T-cell (primary cell): ENCODE data around the gene SPOPL. TPM values are rescaled to one million over a fixed set of nuclear protein-coding genes. Genes with fewer than 3 reads are reported as not detected.

ENCODE experiments used
- ATAC-seq, 4 experiments: fragments of 200-7000 bp in 3 of 4; fragments of 150-1000 bp in 1 of 4; cut with Tn5 transposase; replicated peaks in 1 of 4; 1 replicate in 3 of 4; 2 replicates in 1 of 4; pipeline ENCODE4 v1.10.0; 2021; ENCODE audit warnings: moderate library complexity in 3 of 4, mild to moderate bottlenecking in 2 of 4, moderate number of reproducible peaks in 1 of 4
- CTCF ChIA-PET, 2 donors: fragments of 300-600 bp; sonication (Branson Sonifier 250); formaldehyde crosslinking; loops; one replicate each; lab custom pipeline; 2022; ENCODE audit warnings: antibody characterized with exemption in 2 of 2; lab: Charles Lee
- POLR2A ChIA-PET, 2 donors: fragments of 300-600 bp; sonication (Branson Sonifier 250); formaldehyde crosslinking; loops; one replicate each; lab custom pipeline; 2022; ENCODE audit warnings: antibody characterized with exemption in 2 of 2; lab: Charles Lee
- DNase-seq, 35 experiments: peaks; one replicate each; pipeline versions ENCODE4 v3.0.0 to v3.0.0-alpha.2; 2013 to 2023
- H3K27ac ChIP-seq: one replicate; pipeline ENCODE4 v1.5.1; 2013; ENCODE audit warnings: low read length
- H3K27me3 ChIP-seq, 2 experiments: replicated peaks in 1 of 2; 1 replicate in 1 of 2; 2 replicates in 1 of 2; pipeline versions ENCODE4 v1.6.1 to v1.7.0; 2013; ENCODE audit warnings: low read length in 1 of 2, mixed read lengths in 1 of 2; ENCODE audit not compliant: control insufficient read depth in 2 of 2, insufficient read depth in 2 of 2; ENCODE audit errors: extremely low read depth in 1 of 2
- H3K36me3 ChIP-seq, 2 donors: 1 replicate in 1 of 2; 2 replicates in 1 of 2; pipeline versions ENCODE4 v1.6.1 to v1.7.0; 2013; ENCODE audit warnings: low read length in 1 of 2; ENCODE audit not compliant: control insufficient read depth in 2 of 2, insufficient read depth in 1 of 2; ENCODE audit errors: extremely low read depth in 1 of 2
- H3K4me1 ChIP-seq, 2 experiments: 1 replicate in 1 of 2; 2 replicates in 1 of 2; pipeline versions ENCODE4 v1.6.1 to v1.7.0; 2013; ENCODE audit warnings: low read length in 2 of 2, mixed read lengths in 1 of 2; ENCODE audit not compliant: insufficient read depth in 2 of 2, control insufficient read depth in 1 of 2; ENCODE audit errors: extremely low read depth in 1 of 2
- H3K4me3 ChIP-seq, 2 donors: 1 replicate in 1 of 2; 2 replicates in 1 of 2; pipeline versions ENCODE4 v1.5.1 to v1.7.0; 2013; ENCODE audit warnings: mild to moderate bottlenecking in 2 of 2, low read length in 1 of 2, moderate library complexity in 1 of 2; ENCODE audit not compliant: control insufficient read depth in 1 of 2; ENCODE audit errors: extremely low read depth in 1 of 2
- H3K9me3 ChIP-seq: 2 replicates; pipeline ENCODE4 v1.7.0; 2013
- H3K27ac Mint-ChIP-seq, 2 donors: one replicate each; pipeline ENCODE4 v1.8.0; 2020 to 2021; ENCODE audit warnings: mild to moderate bottlenecking in 2 of 2, mixed read lengths in 2 of 2
- H3K27me3 Mint-ChIP-seq, 2 donors: one replicate each; pipeline ENCODE4 v1.8.0; 2021 to 2022; ENCODE audit warnings: mixed read lengths in 2 of 2
- H3K36me3 Mint-ChIP-seq: one replicate; pipeline ENCODE4 v1.8.0; 2021; ENCODE audit warnings: mixed read lengths
- H3K4me1 Mint-ChIP-seq, 3 donors: one replicate each; pipeline ENCODE4 v1.8.0; 2020 to 2022; ENCODE audit warnings: mixed read lengths in 3 of 3, mild to moderate bottlenecking in 1 of 3
- H3K4me3 Mint-ChIP-seq, 3 donors: one replicate each; pipeline ENCODE4 v1.8.0; 2020 to 2022; ENCODE audit warnings: mild to moderate bottlenecking in 3 of 3, mixed read lengths in 3 of 3, moderate library complexity in 3 of 3
- H3K9me3 Mint-ChIP-seq, 3 donors: one replicate each; pipeline ENCODE4 v1.8.0; 2020 to 2022; ENCODE audit warnings: mixed read lengths in 3 of 3
- WGBS: methylation state at CpG from one replicate; pipeline ENCODE4 v1.1.5; 2013; ENCODE audit warnings: missing lambda C conversion rate; ENCODE audit not compliant: insufficient coverage; 5-methylcytosine and 5-hydroxymethylcytosine counted together
- total RNA-seq, 35 experiments: library from RNA in 6 of 35; stranded (reverse) in 6 of 35; fragments of 120-200 nt in 1 of 35; gene quantifications; one replicate each; pipeline versions ENCODE4 v1.2.1 to v1.2.4 and lab custom pipeline; 2013 to 2026

The SPOPL gene
- total RNA-seq, 5 donors from 2014 or later (not counting 1 experiment from before 2014, with no cell fraction given): 10.4 to 22.0 (median 11.8) TPM

DNA sequence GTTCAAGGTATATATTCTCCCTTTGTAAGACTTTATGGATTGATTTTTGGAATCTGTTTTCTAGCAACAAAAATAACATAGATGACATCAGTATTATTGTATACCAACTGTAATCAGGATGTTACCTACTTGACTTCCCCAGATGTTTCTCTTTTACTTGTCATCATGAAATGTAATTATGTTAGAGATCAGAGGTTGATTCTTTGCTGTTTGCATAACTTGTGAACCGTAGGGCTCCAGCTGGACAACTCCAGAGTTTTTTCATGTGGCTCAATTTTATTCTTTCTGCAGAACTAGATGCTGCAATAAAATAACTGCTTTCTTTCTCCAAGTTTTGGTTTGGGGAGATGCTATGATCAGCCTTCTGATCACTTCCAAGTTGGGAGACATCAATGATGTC is 58.1 kb downstream of the SPOPL start:
- no peak overlapping the region for H3K27ac Mint-ChIP-seq
- no CpG with 5 or more reads among the region's 1 CpG for WGBS
- H3K4me1 ChIP-seq: no peaks in the 10 kb centered on the region
- DNase-seq (no peak), ATAC-seq (no peak)
- CTCF ChIA-PET: no interaction called here
- H3K4me3 Mint-ChIP-seq: no peak overlapping the region
- H3K27me3 Mint-ChIP-seq: no peaks in the 10 kb centered on the region
- no peaks in the 10 kb centered on the region for H3K9me3 ChIP-seq
- no peaks in the 10 kb centered on the region for H3K27me3 ChIP-seq
- H3K9me3 Mint-ChIP-seq: no peaks in the 10 kb centered on the region
- no peak overlapping the region for H3K27ac ChIP-seq
- H3K36me3 ChIP-seq: peaks cover 0 to 22% of the 10 kb centered on the region in 2 donors
- H3K4me3 ChIP-seq: no peak overlapping the region
- POLR2A ChIA-PET: no interaction called here
- H3K4me1 Mint-ChIP-seq: no peaks in the 10 kb centered on the region
- H3K36me3 Mint-ChIP-seq: peaks cover 50% of the 10 kb centered on the region

DNA sequence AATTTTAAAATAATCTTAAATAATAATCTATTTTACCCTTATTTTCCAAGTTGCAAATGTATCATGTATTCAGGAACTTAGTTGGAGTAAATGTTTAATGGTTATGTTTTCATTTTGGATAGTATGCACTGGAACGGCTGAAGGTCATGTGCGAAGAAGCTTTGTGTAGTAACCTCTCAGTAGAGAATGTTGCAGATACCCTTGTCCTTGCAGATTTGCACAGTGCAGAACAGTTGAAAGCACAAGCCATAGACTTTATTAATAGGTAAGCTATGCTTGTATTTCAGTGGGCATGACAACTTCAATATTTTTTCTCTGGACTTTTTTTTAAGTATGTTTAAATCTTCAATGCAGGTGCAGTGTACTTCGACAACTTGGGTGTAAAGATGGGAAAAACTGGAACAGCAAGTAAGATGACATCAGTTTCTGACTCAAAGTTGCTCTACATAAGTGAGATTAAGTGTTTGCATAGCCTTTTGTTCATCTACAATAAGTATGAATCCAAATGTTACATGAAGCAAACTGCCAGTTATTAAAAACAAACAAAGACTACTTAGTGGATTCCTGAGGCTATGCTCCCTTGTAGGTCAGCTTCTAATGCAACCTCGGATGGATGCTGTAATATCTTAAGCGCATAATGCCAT is 63.1 kb downstream of the SPOPL start:
- peaks cover 0 to 24% of the 10 kb centered on the region in 2 donors for H3K36me3 ChIP-seq
- POLR2A ChIA-PET: no interaction called here
- DNase-seq (no peak), ATAC-seq (no peak)
- H3K27ac ChIP-seq: no peak overlapping the region
- CTCF ChIA-PET: no interaction called here
- H3K36me3 Mint-ChIP-seq: peaks cover 52% of the 10 kb centered on the region
- H3K4me1 ChIP-seq: no peaks in the 10 kb centered on the region
- no peaks in the 10 kb centered on the region for H3K4me1 Mint-ChIP-seq
- H3K9me3 Mint-ChIP-seq: no peaks in the 10 kb centered on the region
- H3K27me3 ChIP-seq: no peaks in the 10 kb centered on the region
- no peak overlapping the region for H3K4me3 Mint-ChIP-seq
- no peak overlapping the region for H3K27ac Mint-ChIP-seq
- H3K9me3 ChIP-seq: no peaks in the 10 kb centered on the region
- 100% methylated on average over 2 of the region's 5 CpGs for WGBS
- no peak overlapping the region for H3K4me3 ChIP-seq
- H3K27me3 Mint-ChIP-seq: no peaks in the 10 kb centered on the region

- CTCF ChIA-PET: no interaction called here
Observed at GRCh38 chr2:138565230-138565598, 63.6 kb downstream of the SPOPL start.

DNA sequence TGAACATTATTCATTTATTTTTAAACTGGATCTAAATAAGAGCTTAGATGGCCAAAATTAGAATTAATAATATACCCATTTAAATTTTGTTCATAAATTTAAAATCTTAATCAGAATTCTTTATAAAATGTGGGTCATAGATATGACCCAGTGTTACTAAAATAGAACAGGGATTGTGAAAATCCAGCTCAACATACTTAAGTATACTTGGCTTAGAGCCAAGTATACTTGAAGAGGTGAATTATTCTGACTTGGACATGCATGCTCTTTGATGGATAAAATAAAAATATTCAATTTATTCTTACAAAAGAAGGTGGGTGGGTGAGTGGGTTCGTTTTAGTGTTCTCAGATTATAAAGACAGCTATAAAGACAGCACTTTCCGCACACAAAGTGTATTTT is 70.7 kb downstream of the SPOPL start:
- Histone ChIP-seq H3K27ac (no peak overlapping the region), H3K36me3 (peaks cover 0 to 18% of the 10 kb centered on the region in 2 donors), H3K27me3 (no peaks in the 10 kb centered on the region), H3K4me3 (no peak overlapping the region), H3K9me3 (no peaks in the 10 kb centered on the region), H3K4me1 (no peaks in the 10 kb centered on the region)
- CTCF ChIA-PET: no interaction called here
- Mint-ChIP-seq H3K27ac (no peak overlapping the region), H3K9me3 (peaks cover 4 to 10% (median 7%) of the 10 kb centered on the region in 3 donors), H3K36me3 (peaks cover 67% of the 10 kb centered on the region), H3K4me3 (no peak overlapping the region), H3K4me1 (no peaks in the 10 kb centered on the region), H3K27me3 (no peaks in the 10 kb centered on the region)
- ATAC-seq (no peak), DNase-seq (no peak)
- POLR2A ChIA-PET: no interaction called here
- no CpG with 5 or more reads among the region's 2 CpGs for WGBS

More at GRCh38 chr2:138565230-138565598, 63.6 kb downstream of the SPOPL start:
- Histone ChIP-seq H3K4me3 (no peak overlapping the region), H3K36me3 (peaks cover 0 to 23% of the 10 kb centered on the region in 2 donors), H3K27ac (no peak overlapping the region), H3K27me3 (no peaks in the 10 kb centered on the region), H3K4me1 (no peaks in the 10 kb centered on the region), H3K9me3 (no peaks in the 10 kb centered on the region)
- no peak for ATAC-seq
- H3K4me1 Mint-ChIP-seq: no peaks in the 10 kb centered on the region
- no peaks in the 10 kb centered on the region for H3K27me3 Mint-ChIP-seq
- no peak overlapping the region for H3K27ac Mint-ChIP-seq
- no peaks in the 10 kb centered on the region for H3K9me3 Mint-ChIP-seq
- H3K4me3 Mint-ChIP-seq: no peak overlapping the region
- peaks cover 53% of the 10 kb centered on the region for H3K36me3 Mint-ChIP-seq
- DNase-seq: no peak
- POLR2A ChIA-PET: no interaction called here

DNA sequence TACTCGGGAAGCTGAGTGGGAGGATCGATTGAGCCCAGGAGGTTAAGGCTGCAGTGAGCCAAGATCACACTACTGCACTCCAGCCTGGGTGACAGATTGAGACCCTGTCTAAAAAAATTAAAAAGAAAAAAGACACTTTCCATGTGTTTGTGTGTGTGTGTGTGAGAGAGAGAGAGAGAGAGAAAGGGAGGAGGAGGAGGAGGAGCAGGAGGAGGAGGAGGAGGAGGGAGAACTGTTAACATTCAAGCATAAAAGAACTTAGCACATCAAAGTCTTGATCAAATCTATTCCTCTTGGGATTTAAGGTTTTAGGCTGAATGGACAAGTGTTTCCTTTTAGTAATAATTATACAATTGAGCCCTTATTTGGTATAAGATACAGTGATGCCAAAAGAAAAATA is 75.5 kb downstream of the SPOPL start:
- Mint-ChIP-seq H3K4me3 (no peak overlapping the region), H3K27me3 (no peaks in the 10 kb centered on the region), H3K9me3 (peaks cover 14 to 27% (median 14%) of the 10 kb centered on the region in 3 donors), H3K27ac (no peak overlapping the region), H3K36me3 (peaks cover 76% of the 10 kb centered on the region), H3K4me1 (no peaks in the 10 kb centered on the region)
- ChIA-PET POLR2A (no interaction called here), CTCF (no interaction called here)
- DNase-seq: no peak
- H3K27ac ChIP-seq: no peak overlapping the region
- ATAC-seq: no peak
- no peak overlapping the region for H3K4me3 ChIP-seq
- no peaks in the 10 kb centered on the region for H3K4me1 ChIP-seq
- H3K36me3 ChIP-seq: peaks cover 0 to 8% of the 10 kb centered on the region in 2 donors
- no peaks in the 10 kb centered on the region for H3K9me3 ChIP-seq
- H3K27me3 ChIP-seq: no peaks in the 10 kb centered on the region
- no CpG with 5 or more reads among the region's 2 CpGs for WGBS

- Histone ChIP-seq H3K36me3 (no peaks in the 10 kb centered on the region), H3K27ac (no peak overlapping the region), H3K27me3 (no peaks in the 10 kb centered on the region), H3K4me3 (no peak overlapping the region), H3K9me3 (no peaks in the 10 kb centered on the region), H3K4me1 (no peaks in the 10 kb centered on the region)
- ChIA-PET POLR2A (no interaction called here), CTCF (no interaction called here)
- Mint-ChIP-seq H3K27ac (no peak overlapping the region), H3K27me3 (no peaks in the 10 kb centered on the region), H3K9me3 (peaks cover 10 to 23% (median 11%) of the 10 kb centered on the region in 3 donors), H3K4me3 (no peak overlapping the region), H3K36me3 (peaks cover 72% of the 10 kb centered on the region), H3K4me1 (no peaks in the 10 kb centered on the region)
- WGBS: no CpG with 5 or more reads among the region's 3 CpGs
- ATAC-seq (no peak), DNase-seq (no peak)
Observed at GRCh38 chr2:138579556-138579955, 78.0 kb downstream of the SPOPL start.

- H3K27ac Mint-ChIP-seq: no peak overlapping the region
- ATAC-seq: no peak
Observed at GRCh38 chr2:138581909-138582308, 80.3 kb downstream of the SPOPL start.

More at GRCh38 chr2:138581909-138582308, 80.3 kb downstream of the SPOPL start:
- H3K9me3 ChIP-seq: no peaks in the 10 kb centered on the region
- CTCF ChIA-PET: no interaction called here
- POLR2A ChIA-PET: no interaction called here
- H3K27ac ChIP-seq: no peak overlapping the region
- H3K36me3 ChIP-seq: no peaks in the 10 kb centered on the region
- no CpG with 5 or more reads among the region's 1 CpG for WGBS
- H3K27me3 ChIP-seq: no peaks in the 10 kb centered on the region
- no peak overlapping the region for H3K4me3 ChIP-seq
- peaks cover 51% of the 10 kb centered on the region for H3K36me3 Mint-ChIP-seq
- peaks cover 7 to 17% (median 10%) of the 10 kb centered on the region in 3 donors for H3K9me3 Mint-ChIP-seq
- DNase-seq: no peak
- H3K4me1 ChIP-seq: no peaks in the 10 kb centered on the region
- H3K4me3 Mint-ChIP-seq: no peak overlapping the region
- no peaks in the 10 kb centered on the region for H3K27me3 Mint-ChIP-seq
- no peaks in the 10 kb centered on the region for H3K4me1 Mint-ChIP-seq
